ENCODE measurements around the gene KLHL29.

Gene KLHL29

DNA sequence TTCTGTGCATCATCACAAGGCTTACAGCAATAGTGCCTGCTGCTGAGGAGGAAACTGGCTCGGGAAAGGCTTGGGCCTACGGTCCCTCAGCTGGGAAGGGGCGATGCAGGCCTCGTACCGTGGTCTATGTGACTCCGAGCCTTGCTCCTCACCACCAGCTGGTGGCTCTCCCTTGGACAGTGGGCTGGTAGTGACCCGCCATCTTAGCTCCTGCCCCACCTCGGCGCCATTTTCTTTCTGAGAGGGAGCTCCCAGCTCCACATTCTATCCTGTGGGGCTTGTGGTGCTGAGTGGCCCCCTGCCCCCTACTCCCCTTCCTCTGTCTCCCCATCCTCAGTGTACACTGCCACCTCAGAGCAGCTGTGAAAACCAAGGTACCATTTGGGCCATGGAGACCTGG is 255.7 kb downstream of the KLHL29 start:
- in situ Hi-C loops (cut with HindIII; ENCODE audit: low sequenced_read_pairs), result no loop called here

- in situ Hi-C loops (cut with HindIII; ENCODE audit: low sequenced_read_pairs), result no loop called here
Observed at GRCh38 chr2:23642516-23642915, 257.5 kb downstream of the KLHL29 start.

DNA sequence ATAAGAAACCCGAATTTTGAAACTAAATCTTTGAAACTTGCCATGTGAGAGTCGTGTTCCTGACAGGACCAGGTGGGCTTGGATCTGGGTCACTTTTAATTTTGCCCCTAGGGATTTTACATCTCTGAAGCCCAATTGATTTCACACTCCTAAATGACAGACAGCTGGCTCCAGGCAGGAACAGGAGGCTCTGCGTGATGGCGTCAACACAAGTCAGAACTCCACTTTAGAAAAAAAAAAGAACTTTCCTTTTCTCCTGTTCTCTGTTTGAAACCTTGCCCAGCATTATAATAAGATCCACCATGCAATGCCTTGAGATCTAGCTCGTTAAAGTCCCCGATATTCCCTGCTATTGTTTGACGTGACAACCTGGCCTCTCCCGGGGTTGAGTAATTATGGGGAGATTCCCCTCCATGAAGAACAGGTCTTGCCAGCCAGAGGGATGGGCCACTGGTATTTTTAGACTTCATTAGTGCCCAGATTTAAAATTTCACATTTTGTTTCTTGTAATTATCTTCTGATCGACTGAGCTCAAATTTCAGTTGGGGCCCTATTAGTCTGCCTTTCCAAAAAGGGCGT is 260.3 kb downstream of the KLHL29 start:
- in situ Hi-C loops (cut with HindIII; ENCODE audit: low sequenced_read_pairs), result no loop called here

GRCh38 chr2:23647563-23647962 is 262.6 kb downstream of the KLHL29 start:
- in situ Hi-C loops (cut with HindIII; ENCODE audit: low sequenced_read_pairs), result no loop called here

- in situ Hi-C loops (cut with HindIII; ENCODE audit: low sequenced_read_pairs), result no loop called here
Observed at GRCh38 chr2:23649303-23649702, 264.3 kb downstream of the KLHL29 start.

GRCh38 chr2:23649819-23650218 is 264.8 kb downstream of the KLHL29 start:
- in situ Hi-C loops (cut with HindIII; ENCODE audit: low sequenced_read_pairs), result no loop called here

GRCh38 chr2:23651187-23652080 is 266.5 kb downstream of the KLHL29 start:
- in situ Hi-C loops (cut with HindIII; ENCODE audit: low sequenced_read_pairs), result no loop called here

DNA sequence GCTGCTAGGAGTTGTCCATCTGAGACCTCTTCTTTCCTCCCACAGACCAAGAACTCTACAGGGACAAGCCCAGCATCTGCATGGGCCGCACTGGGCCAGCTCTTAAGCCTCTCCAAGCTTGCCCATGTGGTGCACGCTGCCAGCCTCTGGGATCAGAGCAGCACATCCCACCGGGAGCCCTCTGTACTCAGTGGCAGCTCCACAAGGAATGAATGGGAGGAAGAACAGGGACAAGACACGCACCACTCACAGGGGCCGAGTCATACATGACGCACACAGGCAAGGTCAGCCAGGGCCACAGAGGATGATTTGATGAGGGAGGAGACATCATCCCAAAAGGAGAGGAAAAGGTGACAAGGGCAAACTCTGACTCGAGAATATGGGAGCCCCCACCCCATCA is 268.3 kb downstream of the KLHL29 start:
- in situ Hi-C loops (cut with HindIII; ENCODE audit: low sequenced_read_pairs), result no loop called here

GRCh38 chr2:23654756-23655155 is 269.8 kb downstream of the KLHL29 start:
- in situ Hi-C loops (cut with HindIII; ENCODE audit: low sequenced_read_pairs), result no loop called here

DNA sequence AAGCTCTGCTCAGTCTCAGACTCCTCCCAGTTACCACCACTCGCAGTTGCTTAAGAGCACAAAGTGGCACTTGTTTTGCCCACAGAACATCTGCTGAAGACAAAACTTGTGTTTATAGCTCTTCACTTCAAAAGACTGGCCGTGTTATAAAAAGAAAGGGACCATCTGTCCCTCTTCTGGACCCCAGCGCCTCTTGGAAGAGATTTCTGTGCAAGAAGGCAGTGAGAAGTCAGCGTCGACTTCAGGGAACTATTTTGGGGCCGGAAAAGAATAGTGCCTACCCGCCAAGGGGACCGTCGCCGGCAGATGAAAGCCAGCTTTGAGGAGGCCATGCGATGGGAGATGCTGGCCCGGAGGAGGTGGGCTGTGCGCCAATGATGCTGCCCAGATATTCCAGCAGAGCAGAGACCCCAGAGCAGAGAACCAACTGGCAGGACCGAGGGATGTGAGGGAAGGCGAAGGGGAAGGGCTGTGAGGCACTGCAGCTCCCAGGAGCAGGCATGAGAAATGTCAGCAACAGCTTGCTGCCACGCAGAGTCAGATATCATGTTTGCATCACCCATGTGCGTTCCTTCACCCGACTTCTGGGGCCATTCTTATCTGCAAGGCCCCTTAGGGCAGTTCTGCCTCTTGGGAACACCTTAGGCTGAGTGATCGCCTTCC is 271.1 kb downstream of the KLHL29 start:
- in situ Hi-C loops (cut with HindIII; ENCODE audit: low sequenced_read_pairs), result no loop called here

- in situ Hi-C loops (cut with HindIII; ENCODE audit: low sequenced_read_pairs), result no loop called here
Observed at GRCh38 chr2:23656597-23656973, 271.6 kb downstream of the KLHL29 start.

- in situ Hi-C loops (cut with HindIII; ENCODE audit: low sequenced_read_pairs), result no loop called here
Observed at GRCh38 chr2:23657371-23657770, 272.4 kb downstream of the KLHL29 start.

- in situ Hi-C loops (cut with HindIII; ENCODE audit: low sequenced_read_pairs), result no loop called here
Observed at GRCh38 chr2:23657934-23658333, 273.0 kb downstream of the KLHL29 start.

DNA sequence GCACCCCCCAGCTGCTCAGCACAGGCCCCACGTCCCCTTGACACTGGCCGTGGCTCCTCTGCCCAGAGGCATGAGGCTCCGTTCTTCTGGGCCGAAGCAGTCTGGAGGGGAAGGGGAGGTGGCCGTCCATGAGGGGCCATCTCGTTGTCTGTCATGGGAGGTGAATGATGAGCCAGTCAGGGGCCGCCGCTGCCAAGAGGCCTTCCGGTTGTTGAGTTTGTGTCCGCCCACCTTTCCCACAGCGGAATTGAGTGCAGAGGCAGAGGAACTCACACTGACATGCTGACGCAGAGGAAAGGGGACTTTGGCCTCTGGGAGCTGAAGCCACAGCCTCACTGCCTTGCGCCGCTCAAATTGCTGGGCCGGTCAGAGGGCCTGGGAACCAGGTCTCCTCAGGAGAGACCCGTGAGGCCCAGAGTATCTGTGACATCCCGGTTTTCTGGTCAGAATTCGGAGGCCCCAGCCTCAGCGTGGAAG is 273.5 kb downstream of the KLHL29 start:
- in situ Hi-C loops (cut with HindIII; ENCODE audit: low sequenced_read_pairs), result no loop called here

- in situ Hi-C loops (cut with HindIII; ENCODE audit: low sequenced_read_pairs), result no loop called here
Observed at GRCh38 chr2:23659328-23659727, 274.3 kb downstream of the KLHL29 start.

DNA sequence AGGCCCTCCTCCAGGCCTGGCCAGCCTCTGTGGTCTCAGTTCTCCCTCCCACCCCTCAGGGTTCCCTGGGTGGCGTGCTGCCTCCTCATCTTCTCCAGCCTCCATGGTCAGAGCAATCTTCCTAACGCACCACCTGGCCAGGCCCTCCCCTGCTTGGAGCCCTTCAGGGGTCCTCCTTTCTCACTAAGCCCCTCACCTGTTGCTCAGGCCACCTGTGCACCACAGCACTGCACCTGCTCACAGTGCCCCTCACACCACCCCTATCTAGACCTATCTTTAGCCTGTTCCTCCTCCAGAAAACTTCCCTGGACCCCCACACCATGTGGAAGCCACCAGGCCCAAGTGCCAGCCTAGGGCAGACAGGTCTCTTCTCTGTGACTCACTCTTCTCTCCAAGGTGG is 274.8 kb downstream of the KLHL29 start:
- in situ Hi-C loops (cut with HindIII; ENCODE audit: low sequenced_read_pairs), result no loop called here

DNA sequence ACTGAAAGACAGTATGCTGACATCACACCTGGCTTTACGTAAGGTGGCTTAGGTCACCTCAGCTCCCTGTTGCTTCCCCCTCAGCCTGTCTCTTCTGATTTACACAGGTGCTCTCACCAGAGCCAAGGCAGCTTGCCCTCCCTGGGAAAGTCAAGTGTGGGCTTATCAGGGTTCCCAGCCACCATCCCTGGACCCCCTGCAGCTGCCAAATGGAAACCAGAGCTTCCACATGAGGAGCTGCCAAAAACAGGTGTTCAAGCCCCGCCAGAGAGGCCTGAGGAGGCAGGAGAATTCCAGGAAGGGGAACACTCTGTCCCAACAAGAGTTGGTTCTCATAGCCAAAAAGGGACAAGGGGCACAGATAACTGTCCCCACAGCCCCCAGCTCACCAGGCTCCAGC is 275.3 kb downstream of the KLHL29 start:
- in situ Hi-C loops (cut with HindIII; ENCODE audit: low sequenced_read_pairs), result no loop called here

DNA sequence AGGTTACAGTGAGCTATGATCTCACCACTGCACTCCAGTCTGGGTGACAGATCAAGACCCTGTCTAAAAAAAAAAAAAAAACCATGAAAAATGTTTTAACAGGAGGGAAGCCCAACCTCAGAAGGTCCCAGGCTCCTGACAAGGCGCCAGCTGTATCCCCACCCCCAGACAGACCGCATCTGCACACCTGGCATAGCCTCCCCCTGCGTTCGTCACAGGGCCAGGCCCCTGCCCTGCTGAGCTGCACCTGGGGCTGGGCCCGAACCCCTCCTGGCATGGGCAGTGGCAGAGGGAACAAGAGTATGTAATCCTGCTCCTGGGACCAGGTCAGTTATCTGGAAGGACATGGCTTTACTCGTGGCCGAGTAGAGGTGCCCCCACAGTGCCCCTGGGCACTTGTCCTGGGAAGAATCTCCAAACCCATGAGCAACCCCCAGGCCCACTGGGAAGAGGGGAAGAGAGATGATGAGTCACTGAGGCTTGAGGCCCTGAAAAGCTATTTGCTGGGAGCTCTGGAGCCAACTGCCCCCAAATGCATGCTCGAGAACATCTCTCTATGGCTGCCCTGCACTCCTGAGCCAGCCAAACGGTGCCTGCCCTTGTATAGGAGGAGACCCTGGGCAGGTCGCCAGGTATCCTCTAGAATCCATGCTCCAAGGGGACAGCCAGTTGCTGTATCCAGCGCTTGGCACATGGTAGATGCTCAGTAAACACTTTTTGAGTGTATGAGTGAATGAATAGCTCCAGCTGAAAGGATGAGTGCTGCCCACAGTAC is 276.5 kb downstream of the KLHL29 start:
- in situ Hi-C loops (cut with HindIII; ENCODE audit: low sequenced_read_pairs), result no loop called here

DNA sequence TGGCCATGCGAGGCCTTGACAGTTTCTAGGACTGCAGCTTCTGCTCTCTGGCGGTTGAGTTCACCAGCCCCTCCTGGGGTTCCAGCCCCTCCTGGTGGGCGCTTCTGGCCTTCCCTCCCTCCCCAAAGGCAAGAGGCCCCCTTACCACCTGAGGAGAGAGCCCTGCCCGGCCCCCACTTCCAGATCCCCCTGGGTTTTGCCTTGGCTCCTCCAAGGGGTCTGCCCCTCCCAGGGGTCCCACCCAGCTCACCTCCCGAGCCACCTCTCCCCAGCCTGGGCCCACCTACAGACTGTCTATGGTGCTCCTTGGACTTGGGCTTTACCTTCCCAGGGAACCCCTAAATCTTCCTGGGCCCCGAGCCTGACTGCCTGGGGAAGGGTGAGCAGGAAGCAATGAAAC is 277.5 kb downstream of the KLHL29 start:
- in situ Hi-C loops (cut with HindIII; ENCODE audit: low sequenced_read_pairs), result no loop called here

- in situ Hi-C loops (cut with HindIII; ENCODE audit: low sequenced_read_pairs), result no loop called here
Observed at GRCh38 chr2:23662941-23663920, 278.3 kb downstream of the KLHL29 start.
